K562 (cell line): ENCODE measurements around the gene OSBP2.

ENCODE experiments used
- AFF4 ChIP-seq: sonication (generic); formaldehyde crosslinking; IDR thresholded peaks from 2 replicates; pipeline ENCODE4 v1.8.0; 2023; ENCODE audit warnings: mild to moderate bottlenecking, missing genetic modification reagents
- ATF3 ChIP-seq, 2 experiments: fragments of 450-650 bp in 1 of 2; sonication (generic) in 1 of 2; formaldehyde crosslinking in 1 of 2; IDR thresholded peaks in 1 of 2; conservative IDR thresholded peaks in 1 of 2; 2 replicates each; pipeline versions ENCODE4 v1.6.1 to v1.8.1; 2016 to 2023; ENCODE audit warnings: mild to moderate bottlenecking in 2 of 2, moderate library complexity in 2 of 2, inconsistent platforms in 1 of 2, missing genetic modification reagents in 1 of 2
- ATF7 ChIP-seq: fragments of 450-650 bp; IDR thresholded peaks from 2 replicates; pipeline ENCODE4 v1.7.1; 2014; ENCODE audit warnings: mild to moderate bottlenecking, moderate library complexity
- CHCHD3 ChIP-seq: fragments of 250-450 bp; sonication (Bioruptor Pico); IDR thresholded peaks from 2 replicates; pipeline ENCODE4 v2.1.2; 2022; ENCODE audit warnings: mild to moderate bottlenecking
- CHD4 ChIP-seq: fragments of 200-600 bp; sonication (generic); IDR thresholded peaks from 3 replicates; pipeline ENCODE4 v1.6.1; 2012; ENCODE audit warnings: low read depth, mild to moderate bottlenecking, mixed read lengths, low read length, inconsistent platforms; ENCODE audit not compliant: insufficient read depth, insufficient replicate concordance, poor library complexity, severe bottlenecking
- CTCF ChIP-seq, 3 experiments: IDR thresholded peaks in 2 of 3; conservative IDR thresholded peaks in 1 of 3; 2 replicates each; pipeline ENCODE4 v1.5.1; 2011 to 2012; ENCODE audit warnings: low read length in 3 of 3, mild to moderate bottlenecking in 3 of 3, control low read depth in 2 of 3, improper control_type of control experiment in 1 of 3, inconsistent platforms in 1 of 3, low read depth in 1 of 3, mixed read lengths in 1 of 3, moderate library complexity in 1 of 3; ENCODE audit not compliant: insufficient read depth in 2 of 3
- EZH2 ChIP-seq: IDR thresholded peaks from 2 replicates; pipeline ENCODE4 v1.6.1; 2012; ENCODE audit warnings: low read depth, mild to moderate bottlenecking, inconsistent platforms, low read length, borderline replicate concordance
- FOSL1 ChIP-seq: fragments of 200-800 bp; sonication (Bioruptor generic); conservative IDR thresholded peaks from 2 replicates; pipeline ENCODE4 v1.6.1; 2016; ENCODE audit warnings: missing genetic modification characterization, missing compliant biosample characterization
- GABPA ChIP-seq: fragments of 200-800 bp; sonication (Bioruptor generic); conservative IDR thresholded peaks from 2 replicates; pipeline ENCODE4 v1.6.1; 2016; ENCODE audit warnings: low read depth, missing genetic modification characterization, missing compliant biosample characterization
- PHTF2 ChIP-seq: fragments of 250-450 bp; sonication (Bioruptor Pico); IDR thresholded peaks from 2 replicates; pipeline ENCODE4 v1.5.0; 2021; ENCODE audit warnings: mild to moderate bottlenecking
- POLR2A ChIP-seq: fragments of 450-650 bp; conservative IDR thresholded peaks from 2 replicates; pipeline ENCODE4 v1.6.1; 2016
- POLR2AphosphoS5 ChIP-seq: IDR thresholded peaks from 2 replicates; pipeline ENCODE4 v1.6.1; 2011; ENCODE audit warnings: mild to moderate bottlenecking, low read depth, low read length, moderate library complexity; ENCODE audit not compliant: control insufficient read depth, insufficient read depth
- ZNF518B ChIP-seq: fragments of 250-450 bp; sonication (Bioruptor Pico); IDR thresholded peaks from 2 replicates; pipeline ENCODE4 v1.5.0; 2021; ENCODE audit warnings: mild to moderate bottlenecking, moderate library complexity

- TF ChIP-seq CHD4 (no peak), FOSL1 (tag) (no peak), POLR2A (no peak), CTCF (IDR thresholded peaks at IDR 0.05 in 2 of 3, conservative IDR thresholded peaks at IDR 0.05 in 1 of 3; ENCODE audit: insufficient read depth in 2 of 3, low read depth in 1 of 3, low read length in 3 of 3) (no peak), CHCHD3 (CRISPR knock-in tag) (no peak), EZH2 (no peak), ATF3 (IDR thresholded peaks at IDR 0.05) (no peak), ATF3 (CRISPR knock-in tag; conservative IDR thresholded peaks at IDR 0.05) (no peak), ZNF518B (CRISPR knock-in tag) (no peak), GABPA (tag) (no peak), ATF7 (no peak), POLR2AphosphoS5 (no peak), PHTF2 (CRISPR knock-in tag) (no peak), AFF4 (CRISPR knock-in tag) (no peak)
Measured at GRCh38 chr22:30909306-30909705, 214.6 kb downstream of the OSBP2 start.
